GM19351 (cell line): ENCODE results near the gene WIPF3.
"Not testable (repeated sequence)": the region's sequence is repeated elsewhere in the genome, so short reads cannot be mapped to it uniquely, and the experiment has no call there.

Experiments
- ATAC-seq: cut with Tn5 transposase; IDR thresholded peaks from one replicate; pipeline ENCODE4 v1.9.1; 2021; ENCODE audit warnings: mild to moderate bottlenecking, moderate library complexity; ENCODE audit not compliant: unreplicated experiment

WIPF3 gene

DNA sequence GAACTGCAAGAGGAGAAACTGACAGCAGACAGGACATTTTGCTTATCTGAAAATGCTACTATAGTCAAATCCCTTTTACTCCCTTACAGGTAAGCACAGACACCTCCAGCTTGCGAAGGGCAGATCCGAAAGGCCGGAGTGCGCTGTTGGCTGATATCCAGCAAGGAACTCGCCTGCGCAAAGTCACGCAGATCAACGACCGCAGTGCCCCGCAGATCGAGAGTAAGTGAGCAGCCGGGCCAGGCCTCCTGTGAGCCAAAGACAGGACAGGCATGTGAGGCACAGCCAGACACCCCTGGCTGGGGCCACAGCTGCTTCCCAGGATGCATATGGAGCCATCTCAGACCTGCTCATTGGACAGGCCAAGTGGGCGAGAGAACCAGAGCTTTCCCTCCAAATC, 69.4 kb downstream of the WIPF3 start:
- ATAC-seq = no peak

- ATAC-seq = no peak
Measured at GRCh38 chr7:29877196-29877595, 70.9 kb downstream of the WIPF3 start.

GRCh38 chr7:29878081-29878688, 71.9 kb downstream of the WIPF3 start:
- no peak for ATAC-seq

- no peak for ATAC-seq
Measured at GRCh38 chr7:29879609-29880008, 73.3 kb downstream of the WIPF3 start.

DNA sequence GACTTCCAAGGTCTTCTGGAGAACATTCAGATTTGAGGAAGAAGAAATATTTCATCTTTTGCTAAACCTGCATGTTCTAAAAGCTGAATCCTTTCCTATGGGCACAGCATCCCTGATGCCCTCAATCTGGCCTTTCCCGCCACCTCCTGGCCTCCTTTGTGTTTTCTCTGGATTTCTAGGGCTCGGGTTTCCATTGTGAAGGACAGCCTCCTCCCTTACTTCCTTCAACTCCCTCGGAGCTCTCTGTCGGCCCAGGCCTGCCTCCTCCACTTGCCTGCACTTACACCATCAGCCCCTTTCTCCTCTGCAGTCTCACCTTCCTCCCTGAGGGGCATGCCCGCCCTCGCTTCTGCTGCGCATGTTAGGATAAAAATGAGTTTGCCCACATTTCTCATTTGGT, 75.4 kb downstream of the WIPF3 start:
- no peak for ATAC-seq

DNA sequence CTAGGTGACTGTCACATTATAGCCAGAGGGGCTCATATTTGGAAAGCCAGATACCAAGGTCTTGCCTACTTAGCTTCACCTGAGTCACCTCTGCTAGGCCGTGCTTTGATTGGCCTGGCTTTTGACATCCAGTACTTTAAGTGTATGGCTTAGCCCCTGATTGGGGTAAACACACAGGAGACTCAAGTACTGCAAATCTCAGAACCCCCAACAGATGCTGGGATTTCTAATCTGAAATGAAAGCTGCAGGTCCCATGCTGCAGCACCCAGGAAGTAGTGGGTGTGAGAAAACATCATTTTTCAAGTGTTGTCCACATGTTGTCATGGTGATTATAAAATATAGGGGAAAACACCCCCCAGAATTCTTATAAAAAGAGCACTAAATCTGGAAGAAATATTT, 76.2 kb downstream of the WIPF3 start:
- ATAC-seq = no peak

DNA sequence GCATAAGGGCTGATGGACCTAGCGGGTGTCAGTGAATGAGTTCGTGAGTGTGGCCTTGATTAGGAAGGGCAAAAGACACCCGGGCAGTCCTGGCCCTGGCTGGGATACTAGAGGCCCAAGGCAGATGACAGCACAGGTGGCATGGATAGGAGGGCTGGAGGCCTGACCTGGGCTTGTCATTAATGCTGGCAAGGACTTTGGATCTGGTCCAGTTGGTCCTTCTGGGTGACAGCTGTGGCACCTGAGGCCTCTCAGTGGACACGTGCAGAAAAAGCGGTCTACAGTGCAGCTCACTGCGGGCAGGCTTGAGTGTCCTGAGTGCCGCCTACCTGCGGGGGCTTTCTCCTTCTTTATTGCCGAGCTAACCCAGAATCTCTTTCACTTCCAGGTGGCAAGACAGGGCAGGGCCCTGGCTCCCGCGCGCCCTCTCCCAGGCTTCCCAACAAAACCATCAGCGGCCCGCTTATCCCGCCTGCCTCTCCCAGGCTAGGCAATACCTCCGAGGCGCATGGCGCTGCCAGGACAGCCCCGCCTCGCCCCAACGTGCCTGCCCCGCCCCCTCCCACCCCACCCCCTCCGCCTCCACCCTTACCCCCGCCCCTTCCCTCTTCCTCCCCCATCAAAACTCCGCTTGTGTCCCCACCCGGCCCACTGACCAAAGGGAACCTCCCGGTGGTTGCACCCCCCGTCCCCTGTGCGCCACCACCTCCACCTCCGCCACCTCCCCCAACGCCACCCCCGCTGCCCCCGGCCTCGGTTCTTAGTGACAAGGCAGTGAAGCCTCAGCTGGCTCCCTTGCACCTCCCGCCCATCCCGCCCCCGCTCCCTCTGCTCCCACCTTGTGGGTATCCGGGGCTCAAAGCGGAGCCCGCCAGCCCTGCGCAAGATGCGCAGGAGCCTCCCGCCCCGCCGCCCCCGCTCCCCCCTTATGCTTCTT, 77.4 kb downstream of the WIPF3 start:
- no peak for ATAC-seq

DNA sequence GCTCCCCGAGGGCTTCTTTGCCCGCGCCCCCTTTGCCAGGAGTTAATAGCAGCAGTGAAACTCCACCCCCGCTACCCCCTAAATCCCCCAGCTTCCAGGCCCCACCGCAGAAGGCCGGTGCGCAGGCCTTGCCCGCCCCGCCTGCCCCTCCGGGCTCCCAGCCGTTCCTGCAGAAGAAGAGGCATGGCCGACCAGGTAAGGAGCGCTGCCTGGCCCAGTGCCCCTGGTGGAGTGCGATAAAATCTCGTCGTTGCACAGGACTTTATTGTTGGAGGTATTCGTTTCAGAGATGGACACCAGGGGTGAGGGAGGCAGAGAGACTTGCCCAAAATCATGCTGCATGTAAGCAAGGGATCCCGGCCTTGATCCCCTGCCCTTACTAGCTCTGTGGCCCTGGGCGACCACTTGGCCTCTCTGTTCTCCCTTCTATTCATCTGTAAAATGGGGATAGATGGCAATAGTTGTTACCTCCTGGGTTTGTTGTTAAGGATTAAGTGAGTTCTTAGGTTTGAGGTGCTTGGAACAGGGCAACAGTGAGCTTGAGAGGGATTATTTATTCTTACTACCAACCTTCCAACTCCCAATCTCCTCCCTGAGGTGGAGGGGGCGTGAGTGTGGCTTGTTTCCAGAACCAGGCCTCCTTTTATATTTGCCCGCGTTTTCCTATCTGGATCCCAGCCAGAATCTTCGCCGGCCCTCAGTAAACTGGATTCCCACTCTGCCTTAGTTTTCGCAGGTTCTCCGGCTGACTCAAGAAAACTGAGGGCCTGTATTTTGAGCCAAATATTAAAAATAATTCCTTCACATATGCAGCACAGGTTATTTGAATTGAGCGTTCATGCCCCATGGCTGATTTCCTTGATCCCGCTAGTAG, 78.3 kb downstream of the WIPF3 start:
- no peak for ATAC-seq

- no peak for ATAC-seq
Measured at GRCh38 chr7:29885626-29886025, 79.3 kb downstream of the WIPF3 start.

DNA sequence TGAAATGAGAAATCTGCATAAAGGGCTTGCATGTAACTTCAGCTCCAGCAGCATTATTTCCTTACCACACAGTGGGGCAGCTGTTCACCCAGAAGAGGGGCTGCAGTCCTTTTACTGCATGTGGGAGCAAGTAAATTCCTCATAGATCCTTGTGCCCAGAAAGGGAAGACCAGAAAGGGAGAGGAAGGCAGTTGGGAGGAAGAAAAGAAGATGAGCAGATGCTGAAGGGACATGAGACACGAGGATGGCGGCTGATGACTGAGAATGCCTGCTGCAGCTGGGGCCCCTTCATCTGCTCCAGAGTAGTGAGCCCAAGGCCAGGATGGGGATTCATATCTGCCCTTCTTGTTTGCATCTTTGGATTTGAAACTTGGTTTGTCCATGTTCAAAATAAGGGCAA, 80.5 kb downstream of the WIPF3 start:
- ATAC-seq = no peak

- no peak for ATAC-seq
Measured at GRCh38 chr7:29888006-29888405, 81.7 kb downstream of the WIPF3 start.

DNA sequence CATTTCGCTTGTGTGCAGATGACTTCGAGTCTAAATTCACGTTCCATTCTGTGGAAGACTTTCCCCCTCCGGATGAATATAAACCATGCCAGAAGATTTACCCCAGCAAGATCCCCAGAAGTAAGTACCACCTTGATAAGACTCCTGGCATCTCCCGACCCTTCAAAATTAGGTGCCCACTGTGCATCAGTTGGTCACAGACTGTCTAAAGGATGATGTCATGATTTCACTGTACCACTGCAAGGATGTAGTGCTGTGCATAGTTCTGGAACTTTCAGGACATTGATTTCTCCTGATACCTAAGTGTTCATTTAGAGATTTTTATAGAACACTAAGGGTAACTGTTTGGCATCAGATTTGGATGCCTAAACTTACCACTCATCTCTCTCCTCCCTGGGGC, 83.0 kb downstream of the WIPF3 start:
- no peak for ATAC-seq

DNA sequence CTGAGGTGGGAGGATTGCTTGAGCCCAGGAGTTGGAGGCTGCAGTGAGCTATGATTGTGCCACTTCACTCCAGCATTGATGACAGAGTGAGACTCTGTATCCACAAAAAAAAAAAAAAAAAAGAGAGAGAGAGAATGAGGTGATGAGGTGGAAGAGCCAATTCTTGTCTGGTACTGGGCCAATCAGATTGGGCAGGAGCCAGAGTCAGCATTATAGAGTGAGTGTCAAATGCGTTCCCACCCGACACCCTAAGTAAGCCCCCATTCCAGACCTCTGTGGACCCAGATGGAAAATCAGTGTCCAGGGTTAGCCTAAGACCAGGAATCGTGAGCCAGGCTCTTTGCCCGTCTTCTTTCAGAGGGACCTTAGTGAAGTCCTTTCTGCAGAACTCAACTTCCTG, 83.9 kb downstream of the WIPF3 start:
- ATAC-seq = no peak

- ATAC-seq = not testable (repeated sequence)
Measured at GRCh38 chr7:29890786-29891185, 84.5 kb downstream of the WIPF3 start.

DNA sequence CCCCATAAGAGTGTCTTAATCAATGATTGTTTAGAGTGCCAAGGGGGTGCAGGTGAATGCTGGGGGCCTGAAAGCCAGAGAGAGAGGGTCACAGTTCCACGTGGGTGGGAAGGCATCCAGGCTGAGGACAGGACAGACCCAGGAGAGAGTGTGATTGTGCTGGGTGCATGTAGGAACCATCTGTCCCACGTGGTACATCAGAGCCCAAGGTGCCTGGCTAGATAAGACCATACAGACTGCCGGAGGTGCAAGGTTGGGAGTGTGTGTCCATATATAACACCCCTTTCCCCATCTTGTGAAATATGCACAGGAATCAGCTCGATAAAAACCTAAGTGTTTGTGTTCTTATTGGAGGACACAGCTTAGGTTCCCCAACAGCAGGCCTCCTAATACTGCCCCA, 85.5 kb downstream of the WIPF3 start:
- ATAC-seq = no peak

DNA sequence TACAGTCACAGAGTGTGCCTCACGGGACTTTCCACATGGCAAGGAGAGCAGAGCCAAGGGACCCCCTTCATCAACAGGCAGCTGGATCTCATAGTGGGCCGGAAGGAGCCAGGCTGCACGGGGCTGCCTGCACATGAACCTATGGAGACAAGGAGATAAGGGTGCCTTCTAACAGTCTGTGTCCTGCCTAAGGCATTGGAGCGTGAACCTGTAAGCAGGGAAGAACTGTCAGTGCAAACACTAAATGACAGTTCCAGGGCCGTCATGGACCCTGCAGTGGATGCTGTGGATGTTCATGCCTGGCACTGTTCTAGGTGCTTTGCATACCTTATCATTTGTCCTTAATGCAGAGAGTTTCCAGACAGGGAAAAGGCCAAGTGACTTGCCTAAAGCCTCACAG, 85.9 kb downstream of the WIPF3 start:
- no peak for ATAC-seq

GRCh38 chr7:29893351-29893965, 87.2 kb downstream of the WIPF3 start:
- no peak for ATAC-seq

GRCh38 chr7:29894256-29894655, 87.9 kb downstream of the WIPF3 start:
- no peak for ATAC-seq

DNA sequence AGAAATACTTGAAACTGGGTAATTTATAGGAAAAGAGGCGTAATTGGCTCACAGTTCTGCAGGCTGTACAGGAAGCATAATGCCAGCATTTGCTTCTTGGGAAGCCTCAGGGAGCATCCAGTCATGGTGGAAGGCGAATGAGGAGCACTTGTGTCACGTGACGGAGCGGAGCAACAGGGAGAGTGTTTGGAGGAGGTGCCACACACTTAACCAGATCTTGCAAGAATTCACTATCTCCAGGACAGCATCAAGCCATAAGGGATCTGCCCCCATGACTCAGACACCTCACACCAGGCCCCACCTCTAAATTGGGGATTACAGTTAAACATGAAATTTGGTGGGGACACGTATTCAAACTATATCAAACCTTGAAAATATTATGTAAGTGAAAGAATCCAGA, 89.3 kb downstream of the WIPF3 start:
- ATAC-seq = no peak

GRCh38 chr7:29896685-29897411, 90.5 kb downstream of the WIPF3 start:
- no peak for ATAC-seq
